GM12878 (cell line): ENCODE results near the gene FKRP. TPM values are rescaled to one million over a fixed set of nuclear protein-coding genes. Genes with fewer than 3 reads are reported as not detected.

ENCODE experiments used
- ATAC-seq: fragments of 200-7000 bp; cut with Tn5 transposase; 3 replicates; pipeline ENCODE4 v1.9.1; 2020; ENCODE audit warnings: mild to moderate bottlenecking, moderate library complexity
- BruUV-seq: library from RNA; stranded (reverse); fragments of 400-500 nt; replicated peaks from 2 replicates; lab custom pipeline; 2021; lab: Mats Ljungman, UMichigan
- CTCF ChIA-PET: fragments of 300-600 bp; sonication (Branson Sonifier 250); formaldehyde crosslinking; extraction: SDS; loops from one replicate; lab custom pipeline; 2021; ENCODE audit warnings: inconsistent platforms; lab: Yijun Ruan, JAX
- POLR2A ChIA-PET: fragments of 350-600 bp; formaldehyde crosslinking; extraction: SDS; loops from one replicate; lab custom pipeline; 2021; ENCODE audit warnings: inconsistent platforms; lab: Charles Lee
- RAD21 ChIA-PET: fragments of 300-600 bp; sonication (Branson Sonifier 250); formaldehyde crosslinking; loops from one replicate; lab custom pipeline; 2023; ENCODE audit warnings: antibody characterized with exemption; ENCODE audit not compliant: unreplicated experiment; lab: Charles Lee
- SMC1A ChIA-PET: fragments of 300-600 bp; sonication (Branson Sonifier 250); formaldehyde crosslinking; loops from one replicate; lab custom pipeline; 2023; ENCODE audit not compliant: unreplicated experiment, uncharacterized antibody; lab: Charles Lee
- DNase-seq: peaks from one replicate; pipeline ENCODE4 v3.0.0-alpha.2; 2011; ENCODE audit warnings: low read depth, low spot score
- FAIRE-seq: peaks from 3 replicates; lab custom pipeline; 2011; peaks lifted over from hg19 to GRCh38; lab: Jason Lieb, UNC
- H2AFZ ChIP-seq: 2 replicates; pipeline ENCODE4 v1.6.0; 2011; ENCODE audit warnings: low read depth, low read length, control low read depth; ENCODE audit not compliant: control insufficient read depth
- H3K27ac ChIP-seq: 2 replicates; pipeline ENCODE4 v1.5.1; 2011; ENCODE audit warnings: control low read depth; ENCODE audit not compliant: control insufficient read depth, insufficient read depth
- H3K27me3 ChIP-seq, 2 experiments: replicated peaks in 1 of 2; 2 replicates each; pipeline versions ENCODE4 v1.6.0 to v1.6.1; 2011; ENCODE audit warnings: low read length in 1 of 2; ENCODE audit not compliant: control insufficient read depth in 2 of 2, insufficient read depth in 2 of 2
- H3K36me3 ChIP-seq, 2 experiments: 2 replicates each; pipeline ENCODE4 v1.5.1; 2011; ENCODE audit warnings: low read length in 1 of 2; ENCODE audit not compliant: control insufficient read depth in 2 of 2, insufficient read depth in 2 of 2
- H3K4me1 ChIP-seq: 2 replicates; pipeline ENCODE4 v1.6.1; 2011; ENCODE audit warnings: mild to moderate bottlenecking, low read length, moderate library complexity, mixed read lengths; ENCODE audit not compliant: control insufficient read depth, insufficient read depth
- H3K4me2 ChIP-seq: 2 replicates; pipeline ENCODE4 v1.6.0; 2011; ENCODE audit warnings: control low read depth; ENCODE audit not compliant: control insufficient read depth, insufficient read depth
- H3K4me3 ChIP-seq: fragments of 200-600 bp; sonication (generic); 2 replicates; pipeline ENCODE4 v1.5.1; 2016
- H3K79me2 ChIP-seq: 2 replicates; pipeline ENCODE4 v1.6.0; 2011; ENCODE audit warnings: low read length; ENCODE audit not compliant: control insufficient read depth, insufficient read depth
- H3K9ac ChIP-seq: 2 replicates; pipeline ENCODE4 v1.8.0; 2011; ENCODE audit warnings: low read length, control low read depth, mixed read lengths; ENCODE audit not compliant: control insufficient read depth, insufficient read depth
- H3K9me3 ChIP-seq: replicated peaks from 3 replicates; pipeline ENCODE4 v1.5.1; 2011; ENCODE audit warnings: mild to moderate bottlenecking, low read length; ENCODE audit not compliant: control insufficient read depth, insufficient read depth
- H4K20me1 ChIP-seq: 2 replicates; pipeline ENCODE4 v1.6.0; 2011; ENCODE audit not compliant: control insufficient read depth, insufficient read depth
- KDM1A ChIP-seq: fragments of 200-600 bp; sonication (generic); IDR thresholded peaks from 2 replicates; pipeline ENCODE4 v1.6.1; 2016; ENCODE audit warnings: borderline replicate concordance
- POLR2AphosphoS2 ChIP-seq: IDR thresholded peaks from 2 replicates; pipeline ENCODE4 v1.6.1; 2011; ENCODE audit warnings: low read depth, mild to moderate bottlenecking, low read length, improper control_type of control experiment, moderate library complexity
- RAD51 ChIP-seq: fragments of 450-650 bp; IDR thresholded peaks from 2 replicates; pipeline ENCODE4 v1.6.1; 2016; ENCODE audit warnings: moderate library complexity, mild to moderate bottlenecking, inconsistent platforms
- TCF7 ChIP-seq: IDR thresholded peaks from 2 replicates; pipeline ENCODE4 v1.6.1; 2014; ENCODE audit warnings: antibody characterized with exemption, borderline replicate concordance
- YBX1 ChIP-seq: fragments of 450-650 bp; IDR thresholded peaks from 2 replicates; pipeline ENCODE4 v1.6.1; 2016; ENCODE audit warnings: antibody characterized with exemption
- ZNF274 ChIP-seq: IDR thresholded peaks from one replicate; pipeline ENCODE4 v1.8.0; 2011; ENCODE audit not compliant: insufficient read length, insufficient read depth
- WGBS: methylation state at CpG from one replicate; pipeline ENCODE4 v1.1.6; 2016; ENCODE audit warnings: low lambda C conversion rate; ENCODE audit not compliant: insufficient replicate concordance, insufficient coverage; ENCODE audit errors: missing lambda C conversion rate; 5-methylcytosine and 5-hydroxymethylcytosine counted together
- in situ Hi-C: fragments of 300-500 bp; cut with MboI; formaldehyde crosslinking; loops from 9 replicates; pipeline ENCODE4 v1.14.3; 2018; ENCODE audit warnings: mixed read lengths
- intact Hi-C: fragments of 100-400 bp; cut with micrococcal nuclease; formaldehyde crosslinking; loops from one replicate; pipeline ENCODE4 v1.14.2; 2022; ENCODE audit not compliant: unreplicated experiment
- polyA plus RNA-seq, 11 experiments: library from polyadenylated mRNA; depleted of rRNA in 4 of 11; unstranded in 6 of 11; stranded (reverse) in 5 of 11; fragments of >200 nt; fragmentation: Nextera tagmentation in 4 of 11; fragmentation: Illumina TruSeq in 1 of 11; extraction: Ambion mirVana in 4 of 11; extraction: Trizol in 1 of 11; gene quantifications; 1 replicate in 1 of 11; 2 replicates in 10 of 11; pipeline versions ENCODE4 v1.2.1 to v1.2.3, GENCODE V29; 2011 to 2016; ENCODE audit warnings: inconsistent platforms in 2 of 11, missing spikeins in 2 of 11, low read depth in 1 of 11
- total RNA-seq, 4 experiments: library from RNA; depleted of rRNA in 3 of 4; stranded (reverse); fragments of >200 nt in 3 of 4; fragmentation: Illumina TruSeq in 1 of 4; extraction: Trizol in 1 of 4; gene quantifications; 2 replicates each; pipeline versions ENCODE4 v1.2.1 to v1.2.3, GENCODE V29; 2013 to 2021
- TF ChIP-seq, protein P1 (sequence below): IDR thresholded peaks from 2 replicates; pipeline ENCODE4 v1.6.1; 2011; ENCODE audit warnings: low read depth, mild to moderate bottlenecking, low read length, moderate library complexity, borderline replicate concordance; ENCODE audit errors: extremely low read depth
- TF ChIP-seq, protein P2 (sequence below): fragments of 450-650 bp; formaldehyde crosslinking; IDR thresholded peaks from 2 replicates; pipeline ENCODE4 v1.4.0; 2020; ENCODE audit warnings: mild to moderate bottlenecking, moderate library complexity
- TF ChIP-seq, protein P3 (sequence below): IDR thresholded peaks from 2 replicates; pipeline ENCODE4 v1.6.1; 2012; ENCODE audit warnings: mild to moderate bottlenecking, low read depth, low read length

The FKRP gene
- total and polyA plus RNA-seq, 10 of the 15 experiments (the other 5 are each of a cell fraction or from before 2014, with no cell fraction given), result 1.3 to 14.1 (median 7.8) TPM

DNA sequence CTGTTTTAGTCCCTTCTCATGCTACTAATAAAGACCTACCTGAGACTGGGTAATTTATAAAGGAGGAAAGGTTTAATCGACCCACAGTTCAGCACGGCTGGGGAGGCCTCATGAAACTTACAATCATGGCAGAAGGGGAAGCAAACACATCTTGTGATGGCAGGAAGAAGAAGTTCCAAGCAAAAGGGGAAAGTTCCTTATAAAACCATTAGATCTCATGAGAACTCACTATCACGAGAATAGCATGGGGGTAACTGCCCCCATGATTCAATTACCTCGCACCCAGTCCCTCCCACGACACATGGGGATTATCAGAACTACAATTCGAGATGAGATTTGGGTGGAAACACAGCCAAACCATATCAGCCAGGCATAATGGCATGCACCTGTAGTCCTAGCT, 13.3 kb downstream of the FKRP start:
- WGBS, result 78% methylated on average over 6 of the region's 6 CpGs
- Histone ChIP-seq H3K4me3 (no peak overlapping the region), H3K4me1 (no peaks in the 10 kb centered on the region), H3K9me3 (no peaks in the 10 kb centered on the region), H3K27me3 (no peaks in the 10 kb centered on the region), H3K9ac (no peak overlapping the region), H3K36me3 (no peaks in the 10 kb centered on the region; a peak in 1 of 4 replicates), H4K20me1 (no peaks in the 10 kb centered on the region), H3K27ac (no peak overlapping the region), H2AFZ (no peak overlapping the region), H3K79me2 (no peaks in the 10 kb centered on the region), H3K4me2 (no peak overlapping the region)
- ChIA-PET RAD21 (interaction anchor here (0.7 to 2.6 kb wide), 3 partner anchors 33 to 82 kb away, joined by 3 to 41 read pairs (median 14); no protein-coding TSS in a partner anchor), POLR2A (no interaction called here), SMC1A (interaction anchor here (1.4 to 2.0 kb wide), 3 partner anchors 22 to 88 kb away, joined by 4 to 6 read pairs (median 4); no protein-coding TSS in a partner anchor), CTCF (interaction anchor here (0.8 to 6.5 kb wide), 4 partner anchors 68 to 233 kb away, joined by 3 to 133 read pairs (median 6); partner anchors contain the start of gene DACT3)
- intact Hi-C loops, result no loop called here
- BruUV-seq, result no TSS peak
- in situ Hi-C loops, result no loop called here
- ATAC-seq, result no peak
- DNase-seq, result no peak
- no peak for FAIRE-seq
- TF ChIP-seq, protein P1, sequence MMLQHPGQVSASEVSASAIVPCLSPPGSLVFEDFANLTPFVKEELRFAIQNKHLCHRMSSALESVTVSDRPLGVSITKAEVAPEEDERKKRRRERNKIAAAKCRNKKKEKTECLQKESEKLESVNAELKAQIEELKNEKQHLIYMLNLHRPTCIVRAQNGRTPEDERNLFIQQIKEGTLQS, result no peak
- TF ChIP-seq ZNF274, result no peak
- TF ChIP-seq YBX1, result no peak
- TF ChIP-seq KDM1A, result no peak
- no peak for TF ChIP-seq TCF7
- no peak for TF ChIP-seq POLR2AphosphoS2
- TF ChIP-seq, protein P2, sequence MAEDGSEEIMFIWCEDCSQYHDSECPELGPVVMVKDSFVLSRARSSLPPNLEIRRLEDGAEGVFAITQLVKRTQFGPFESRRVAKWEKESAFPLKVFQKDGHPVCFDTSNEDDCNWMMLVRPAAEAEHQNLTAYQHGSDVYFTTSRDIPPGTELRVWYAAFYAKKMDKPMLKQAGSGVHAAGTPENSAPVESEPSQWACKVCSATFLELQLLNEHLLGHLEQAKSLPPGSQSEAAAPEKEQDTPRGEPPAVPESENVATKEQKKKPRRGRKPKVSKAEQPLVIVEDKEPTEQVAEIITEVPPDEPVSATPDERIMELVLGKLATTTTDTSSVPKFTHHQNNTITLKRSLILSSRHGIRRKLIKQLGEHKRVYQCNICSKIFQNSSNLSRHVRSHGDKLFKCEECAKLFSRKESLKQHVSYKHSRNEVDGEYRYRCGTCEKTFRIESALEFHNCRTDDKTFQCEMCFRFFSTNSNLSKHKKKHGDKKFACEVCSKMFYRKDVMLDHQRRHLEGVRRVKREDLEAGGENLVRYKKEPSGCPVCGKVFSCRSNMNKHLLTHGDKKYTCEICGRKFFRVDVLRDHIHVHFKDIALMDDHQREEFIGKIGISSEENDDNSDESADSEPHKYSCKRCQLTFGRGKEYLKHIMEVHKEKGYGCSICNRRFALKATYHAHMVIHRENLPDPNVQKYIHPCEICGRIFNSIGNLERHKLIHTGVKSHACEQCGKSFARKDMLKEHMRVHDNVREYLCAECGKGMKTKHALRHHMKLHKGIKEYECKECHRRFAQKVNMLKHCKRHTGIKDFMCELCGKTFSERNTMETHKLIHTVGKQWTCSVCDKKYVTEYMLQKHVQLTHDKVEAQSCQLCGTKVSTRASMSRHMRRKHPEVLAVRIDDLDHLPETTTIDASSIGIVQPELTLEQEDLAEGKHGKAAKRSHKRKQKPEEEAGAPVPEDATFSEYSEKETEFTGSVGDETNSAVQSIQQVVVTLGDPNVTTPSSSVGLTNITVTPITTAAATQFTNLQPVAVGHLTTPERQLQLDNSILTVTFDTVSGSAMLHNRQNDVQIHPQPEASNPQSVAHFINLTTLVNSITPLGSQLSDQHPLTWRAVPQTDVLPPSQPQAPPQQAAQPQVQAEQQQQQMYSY (CRISPR knock-in tag), result no peak
- TF ChIP-seq, protein P3, sequence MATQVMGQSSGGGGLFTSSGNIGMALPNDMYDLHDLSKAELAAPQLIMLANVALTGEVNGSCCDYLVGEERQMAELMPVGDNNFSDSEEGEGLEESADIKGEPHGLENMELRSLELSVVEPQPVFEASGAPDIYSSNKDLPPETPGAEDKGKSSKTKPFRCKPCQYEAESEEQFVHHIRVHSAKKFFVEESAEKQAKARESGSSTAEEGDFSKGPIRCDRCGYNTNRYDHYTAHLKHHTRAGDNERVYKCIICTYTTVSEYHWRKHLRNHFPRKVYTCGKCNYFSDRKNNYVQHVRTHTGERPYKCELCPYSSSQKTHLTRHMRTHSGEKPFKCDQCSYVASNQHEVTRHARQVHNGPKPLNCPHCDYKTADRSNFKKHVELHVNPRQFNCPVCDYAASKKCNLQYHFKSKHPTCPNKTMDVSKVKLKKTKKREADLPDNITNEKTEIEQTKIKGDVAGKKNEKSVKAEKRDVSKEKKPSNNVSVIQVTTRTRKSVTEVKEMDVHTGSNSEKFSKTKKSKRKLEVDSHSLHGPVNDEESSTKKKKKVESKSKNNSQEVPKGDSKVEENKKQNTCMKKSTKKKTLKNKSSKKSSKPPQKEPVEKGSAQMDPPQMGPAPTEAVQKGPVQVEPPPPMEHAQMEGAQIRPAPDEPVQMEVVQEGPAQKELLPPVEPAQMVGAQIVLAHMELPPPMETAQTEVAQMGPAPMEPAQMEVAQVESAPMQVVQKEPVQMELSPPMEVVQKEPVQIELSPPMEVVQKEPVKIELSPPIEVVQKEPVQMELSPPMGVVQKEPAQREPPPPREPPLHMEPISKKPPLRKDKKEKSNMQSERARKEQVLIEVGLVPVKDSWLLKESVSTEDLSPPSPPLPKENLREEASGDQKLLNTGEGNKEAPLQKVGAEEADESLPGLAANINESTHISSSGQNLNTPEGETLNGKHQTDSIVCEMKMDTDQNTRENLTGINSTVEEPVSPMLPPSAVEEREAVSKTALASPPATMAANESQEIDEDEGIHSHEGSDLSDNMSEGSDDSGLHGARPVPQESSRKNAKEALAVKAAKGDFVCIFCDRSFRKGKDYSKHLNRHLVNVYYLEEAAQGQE, result no peak
- TF ChIP-seq RAD51, result no peak
